OCI-M2 (cell line): ENCODE results near the gene DGKA.

ENCODE experiments used
- DNase-seq: peaks from one replicate; lab custom pipeline; 2025; ENCODE audit not compliant: unreplicated experiment; lab: John Stamatoyannopoulos, UW

Gene DGKA

GRCh38 chr12:55931317-55931779, 386 bp downstream of the DGKA start:
- DNase-seq = no peak

GRCh38 chr12:55931780-55932550, 1.0 kb downstream of the DGKA start:
- no peak for DNase-seq

- no peak for DNase-seq
These were observed 1.6 kb downstream of the DGKA start for GRCh38 chr12:55932551-55932910.

GRCh38 chr12:55933169-55933798, 2.3 kb downstream of the DGKA start:
- DNase-seq = no peak

GRCh38 chr12:55933799-55934742, 3.1 kb downstream of the DGKA start:
- no peak for DNase-seq

- no peak for DNase-seq
These were observed 3.8 kb downstream of the DGKA start for GRCh38 chr12:55934773-55935172.

GRCh38 chr12:55935738-55936151, 4.8 kb downstream of the DGKA start:
- DNase-seq = no peak

GRCh38 chr12:55937981-55938380, 7.0 kb downstream of the DGKA start:
- no peak for DNase-seq

- DNase-seq = no peak
These were observed 8.0 kb downstream of the DGKA start for GRCh38 chr12:55938826-55939501.

GRCh38 chr12:55940065-55940732, 9.2 kb downstream of the DGKA start:
- DNase-seq = peak; percentile 38

GRCh38 chr12:55942055-55942454, 11.1 kb downstream of the DGKA start:
- no peak for DNase-seq

- DNase-seq = no peak
These were observed 11.7 kb downstream of the DGKA start for GRCh38 chr12:55942577-55943136.

GRCh38 chr12:55946553-55946952, 15.6 kb downstream of the DGKA start:
- no peak for DNase-seq

GRCh38 chr12:55955344-55955743, 24.4 kb downstream of the DGKA start:
- no peak for DNase-seq

- DNase-seq = no peak
These were observed 25.0 kb downstream of the DGKA start for GRCh38 chr12:55955800-55956508.

- DNase-seq = no peak
These were observed 26.3 kb downstream of the DGKA start for GRCh38 chr12:55957106-55957859.

- DNase-seq = no peak
These were observed 32.8 kb downstream of the DGKA start for GRCh38 chr12:55963760-55964159.

- DNase-seq = no peak
These were observed 34.3 kb downstream of the DGKA start for GRCh38 chr12:55965240-55965639.

- no peak for DNase-seq
These were observed 35.0 kb downstream of the DGKA start, which contains the start of gene PMEL for GRCh38 chr12:55965941-55966407. Gene PMEL, minus strand, starts transcription at chr12:55966042. Its CDS starts 31 bp downstream, at chr12:55966011.
